Prostate gland (tissue), 2 donors: ENCODE results near the gene AGER. TPM values are rescaled to one million over a fixed set of nuclear protein-coding genes. Genes with fewer than 3 reads are reported as not detected.
"Not testable (repeated sequence)": the region's sequence is repeated elsewhere in the genome, so short reads cannot be mapped to it uniquely, and the experiment has no call there.

ENCODE experiments used
- DNase-seq: peaks from one replicate; pipeline ENCODE4 v3.0.0-alpha.2; 2019; ENCODE audit warnings: low spot score
- H3K27ac ChIP-seq, 2 donors: fragments of 200-600 bp; sonication (generic); 2 replicates each; pipeline ENCODE4 v1.5.1; 2017 to 2019
- H3K27me3 ChIP-seq: fragments of 200-600 bp; sonication (generic); replicated peaks from 2 replicates; pipeline ENCODE4 v1.5.1; 2019; ENCODE audit not compliant: insufficient read depth
- H3K36me3 ChIP-seq, 2 donors: fragments of 200-600 bp; sonication (generic); 1 replicate in 1 of 2; 2 replicates in 1 of 2; pipeline versions ENCODE4 v1.5.1 to v1.8.1; 2017 to 2019
- H3K4me1 ChIP-seq: fragments of 200-600 bp; sonication (generic); replicated peaks from 2 replicates; pipeline ENCODE4 v1.5.1; 2019
- H3K4me3 ChIP-seq, 2 donors: fragments of 200-600 bp; sonication (generic); 2 replicates each; pipeline ENCODE4 v1.5.1; 2017 to 2019
- H3K9me3 ChIP-seq: fragments of 200-600 bp; sonication (generic); 2 replicates; pipeline ENCODE4 v1.5.1; 2017
- CTCF ChIP-seq, 4 experiments: fragments of 200-600 bp in 2 of 4; fragments of 450-650 bp in 2 of 4; sonication (generic) in 2 of 4; IDR thresholded peaks; 1 replicate in 3 of 4; 2 replicates in 1 of 4; pipeline ENCODE4 v1.5.1; 2016 to 2019; ENCODE audit warnings: antibody characterized with exemption in 4 of 4, mild to moderate bottlenecking in 2 of 4, moderate library complexity in 2 of 4
- POLR2A ChIP-seq: fragments of 450-650 bp; IDR thresholded peaks from one replicate; pipeline ENCODE4 v1.6.1; 2016; ENCODE audit warnings: antibody characterized with exemption, mild to moderate bottlenecking
- POLR2AphosphoS5 ChIP-seq: sonication (generic); formaldehyde crosslinking; IDR thresholded peaks from one replicate; pipeline ENCODE4 v1.6.1; 2017; ENCODE audit warnings: antibody characterized with exemption
- WGBS: methylation state at CpG from one replicate; pipeline ENCODE4 v1.1.5; 2018; 5-methylcytosine and 5-hydroxymethylcytosine counted together
- intact Hi-C: fragments of 100-400 bp; cut with DNase I; formaldehyde crosslinking; loops from one replicate; pipeline ENCODE4 v1.14.2; 2022
- total RNA-seq, 2 donors: library from RNA; depleted of rRNA; stranded (reverse); fragments of >200 nt; gene quantifications; one replicate each; pipeline ENCODE4 v1.1.0, GENCODE V29; 2016

The AGER gene
- total RNA-seq, 2 donors from 2014 or later: 3.3 to 3.8 TPM

GRCh38 chr6:32195652-32195901 is 11.5 kb upstream of the AGER start:
- peak overlapping the region; percentile 99 for H3K27ac ChIP-seq
- intact Hi-C loops: loop anchor here (2.0 to 5.0 kb wide), 2 partner anchors 77 to 777 kb away; no protein-coding TSS in a partner anchor
- 0% methylated on average over 20 of the region's 25 CpGs for WGBS
- no peaks in the 10 kb centered on the region for H3K27me3 ChIP-seq
- no peaks in the 10 kb centered on the region for H3K36me3 ChIP-seq
- no peak for TF ChIP-seq POLR2A
- TF ChIP-seq POLR2AphosphoS5: peak; percentile 97
- peak; percentile 44 to 95 (median 70) for TF ChIP-seq CTCF (IDR thresholded peaks at IDR 0.05)
- peak overlapping the region; percentile 57 to 63 for H3K4me3 ChIP-seq
- H3K9me3 ChIP-seq: no peaks in the 10 kb centered on the region
- H3K4me1 ChIP-seq: no peaks in the 10 kb centered on the region
- peak; percentile 100 for DNase-seq

- peak overlapping the region; percentile 18 to 29 for H3K4me3 ChIP-seq
- peak overlapping the region; percentile 99 for H3K27ac ChIP-seq
- H3K9me3 ChIP-seq: no peaks in the 10 kb centered on the region
- DNase-seq: no peak
- no peaks in the 10 kb centered on the region for H3K27me3 ChIP-seq
- peak; percentile 86 for TF ChIP-seq POLR2A
- no peak for TF ChIP-seq POLR2AphosphoS5
- peak in 3 of 4 experiments; percentile 8 to 74 (median 54) for TF ChIP-seq CTCF (IDR thresholded peaks at IDR 0.05)
- no peaks in the 10 kb centered on the region for H3K4me1 ChIP-seq
- H3K36me3 ChIP-seq: no peaks in the 10 kb centered on the region
- intact Hi-C loops: loop anchor here (2.0 to 5.0 kb wide), 2 partner anchors 76 to 777 kb away; no protein-coding TSS in a partner anchor
- 15% methylated on average over 15 of the region's 15 CpGs for WGBS
Observed at GRCh38 chr6:32194825-32195651, 11.0 kb upstream of the AGER start.

GRCh38 chr6:32194388-32194787 is 10.3 kb upstream of the AGER start:
- no peaks in the 10 kb centered on the region for H3K4me1 ChIP-seq
- no peak for TF ChIP-seq CTCF (IDR thresholded peaks at IDR 0.05)
- no peak for TF ChIP-seq POLR2AphosphoS5
- no peak for TF ChIP-seq POLR2A
- WGBS: 88% methylated on average over 4 of the region's 4 CpGs

GRCh38 chr6:32193096-32193495 is 9.0 kb upstream of the AGER start:
- H3K4me3 ChIP-seq, H3K4me1 ChIP-seq, DNase-seq, intact Hi-C loops, H3K27me3 ChIP-seq, H3K9me3 ChIP-seq, H3K36me3 ChIP-seq: not testable (repeated sequence)
- H3K27ac ChIP-seq: peak overlapping the region; percentile 47 to 98
- 78% methylated on average over 13 of the region's 13 CpGs for WGBS

More at GRCh38 chr6:32194388-32194787, 10.3 kb upstream of the AGER start:
- H3K36me3 ChIP-seq: no peaks in the 10 kb centered on the region
- intact Hi-C loops: loop anchor here (2.0 kb wide), 1 partner anchor 76 kb away; no protein-coding TSS in a partner anchor
- H3K9me3 ChIP-seq: no peaks in the 10 kb centered on the region
- H3K27me3 ChIP-seq: no peaks in the 10 kb centered on the region
- peak overlapping the region; percentile 99 for H3K27ac ChIP-seq
- DNase-seq: no peak
- H3K4me3 ChIP-seq: no peak overlapping the region

- H3K9me3 ChIP-seq: no peaks in the 10 kb centered on the region
- H3K36me3 ChIP-seq: no peaks in the 10 kb centered on the region
- 12% methylated on average over 5 of the region's 5 CpGs for WGBS
- no peaks in the 10 kb centered on the region for H3K27me3 ChIP-seq
- no peak within 1 kb of the TSS for H3K4me3 ChIP-seq
- H3K4me1 ChIP-seq: no peaks in the 10 kb centered on the region
- peak within 1 kb of the TSS; percentile 47 to 98 for H3K27ac ChIP-seq
- no peak for DNase-seq
- TF ChIP-seq POLR2A (peak; percentile 19), POLR2AphosphoS5 (no peak)
- intact Hi-C loops: no loop called here
Observed at GRCh38 chr6:32192608-32193039, 8.6 kb upstream of the AGER start, which contains the start of gene GPSM3. Gene GPSM3 (minus strand): TSS chr6:32192643. CDS start chr6:32192513, 130 bp downstream.
